ENCODE results near the gene PPP2R5E. TPM values are rescaled to one million over a fixed set of nuclear protein-coding genes. Genes with fewer than 3 reads are reported as not detected.

PPP2R5E gene
- total RNA-seq, 3 donors from 2014 or later: 23.0 to 29.9 (median 23.6) TPM

DNA sequence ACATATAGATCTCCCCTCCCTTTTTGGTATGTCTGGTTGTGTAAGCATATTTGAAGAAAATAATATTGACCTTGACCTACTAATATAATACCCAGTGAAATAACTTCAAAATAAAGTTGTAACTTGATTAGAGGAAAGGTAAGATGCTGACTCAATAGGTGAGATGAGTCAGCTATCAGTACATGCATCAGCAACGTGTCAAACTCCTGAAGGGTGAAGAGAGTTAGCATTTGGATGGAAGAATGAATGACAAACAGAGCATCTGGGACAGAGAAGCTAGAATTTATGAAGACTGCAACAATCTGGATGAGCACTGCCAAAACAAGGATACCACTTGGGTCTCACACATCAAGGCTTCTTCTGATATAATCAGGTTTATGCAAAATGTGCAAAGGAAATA is 74.9 kb downstream of the PPP2R5E start:
- Histone ChIP-seq H3K27ac (no peak overlapping the region), H3K4me3 (no peak overlapping the region), H3K9me3 (no peaks in the 10 kb centered on the region), H3K4me1 (peaks cover 0 to 5% of the 10 kb centered on the region in 2 donors), H3K36me3 (no peaks in the 10 kb centered on the region), H3K27me3 (no peaks in the 10 kb centered on the region)
- no peak for TF ChIP-seq POLR2A (IDR thresholded peaks at IDR 0.05)
- TF ChIP-seq, protein P1, sequence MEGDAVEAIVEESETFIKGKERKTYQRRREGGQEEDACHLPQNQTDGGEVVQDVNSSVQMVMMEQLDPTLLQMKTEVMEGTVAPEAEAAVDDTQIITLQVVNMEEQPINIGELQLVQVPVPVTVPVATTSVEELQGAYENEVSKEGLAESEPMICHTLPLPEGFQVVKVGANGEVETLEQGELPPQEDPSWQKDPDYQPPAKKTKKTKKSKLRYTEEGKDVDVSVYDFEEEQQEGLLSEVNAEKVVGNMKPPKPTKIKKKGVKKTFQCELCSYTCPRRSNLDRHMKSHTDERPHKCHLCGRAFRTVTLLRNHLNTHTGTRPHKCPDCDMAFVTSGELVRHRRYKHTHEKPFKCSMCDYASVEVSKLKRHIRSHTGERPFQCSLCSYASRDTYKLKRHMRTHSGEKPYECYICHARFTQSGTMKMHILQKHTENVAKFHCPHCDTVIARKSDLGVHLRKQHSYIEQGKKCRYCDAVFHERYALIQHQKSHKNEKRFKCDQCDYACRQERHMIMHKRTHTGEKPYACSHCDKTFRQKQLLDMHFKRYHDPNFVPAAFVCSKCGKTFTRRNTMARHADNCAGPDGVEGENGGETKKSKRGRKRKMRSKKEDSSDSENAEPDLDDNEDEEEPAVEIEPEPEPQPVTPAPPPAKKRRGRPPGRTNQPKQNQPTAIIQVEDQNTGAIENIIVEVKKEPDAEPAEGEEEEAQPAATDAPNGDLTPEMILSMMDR (IDR thresholded peaks at IDR 0.05): no peak
- no peak for TF ChIP-seq POLR2AphosphoS5 (IDR thresholded peaks at IDR 0.05)
- intact Hi-C loops (cut with DNase I; ENCODE audit: low total_unique reads): no loop called here
- no peak for DNase-seq (ENCODE audit: low spot score in 2 of 2)

DNA sequence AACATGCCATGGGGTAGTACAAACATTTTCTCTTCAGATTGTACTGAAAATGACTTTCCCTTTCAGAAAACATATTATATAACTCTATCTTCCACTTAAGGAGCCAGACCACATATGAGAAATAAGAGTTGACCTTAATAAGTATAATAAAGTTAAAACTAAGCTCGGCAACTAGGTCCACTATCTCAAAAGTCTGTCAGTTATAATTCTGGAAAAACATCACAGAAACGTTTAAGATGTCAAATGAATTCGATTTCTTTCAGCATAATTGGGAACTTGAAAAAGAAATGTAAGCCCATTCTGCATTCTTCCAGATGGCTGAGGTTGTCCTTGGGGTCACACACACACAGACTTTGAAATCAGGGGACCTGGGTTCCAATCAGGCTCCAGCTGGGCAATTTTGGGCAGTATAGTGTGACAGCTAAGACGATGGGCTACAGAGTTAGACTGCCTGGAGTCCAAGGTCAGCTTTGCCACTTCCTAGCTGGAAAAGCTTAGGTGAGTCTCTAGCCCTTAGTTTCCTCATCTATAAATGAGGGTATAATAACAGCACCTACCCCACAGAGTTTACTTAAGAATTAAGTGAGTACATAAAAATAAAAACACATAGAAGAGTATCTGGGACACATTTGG is 75.6 kb downstream of the PPP2R5E start:
- intact Hi-C loops (cut with DNase I; ENCODE audit: low total_unique reads): no loop called here
- no peak for DNase-seq (ENCODE audit: low spot score in 2 of 2)
- Histone ChIP-seq H3K4me3 (no peak overlapping the region), H3K27me3 (no peaks in the 10 kb centered on the region), H3K36me3 (no peaks in the 10 kb centered on the region), H3K4me1 (peaks cover 0 to 5% of the 10 kb centered on the region in 2 donors), H3K9me3 (no peaks in the 10 kb centered on the region), H3K27ac (no peak overlapping the region)
- TF ChIP-seq POLR2AphosphoS5 (IDR thresholded peaks at IDR 0.05) (no peak), POLR2A (IDR thresholded peaks at IDR 0.05) (no peak)
- TF ChIP-seq, protein P1 (IDR thresholded peaks at IDR 0.05): no peak

DNA sequence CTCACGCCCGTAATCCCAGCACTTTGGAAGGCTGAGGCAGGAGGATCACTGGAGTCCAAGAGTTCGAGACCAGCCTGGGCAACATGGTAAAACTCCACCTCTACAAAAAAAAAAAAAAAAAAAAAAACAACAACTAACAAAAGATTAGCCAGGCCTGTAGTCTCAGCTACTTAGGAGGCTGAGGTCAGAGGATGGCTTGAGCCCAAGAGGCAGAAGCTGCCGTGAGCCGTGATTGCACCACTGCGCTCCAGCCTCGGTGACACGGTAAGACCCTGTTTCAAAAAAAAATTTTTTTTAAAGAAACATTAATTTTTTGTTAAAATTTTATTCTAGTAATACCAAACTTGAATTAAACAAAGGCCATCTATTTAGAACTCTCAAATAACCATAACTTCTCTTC is 77.8 kb downstream of the PPP2R5E start:
- Histone ChIP-seq H3K4me3 (no peak overlapping the region), H3K9me3 (no peaks in the 10 kb centered on the region), H3K27me3 (no peaks in the 10 kb centered on the region), H3K36me3 (no peaks in the 10 kb centered on the region), H3K4me1 (no peaks in the 10 kb centered on the region), H3K27ac (no peak overlapping the region)
- DNase-seq (ENCODE audit: low spot score in 2 of 2): no peak
- intact Hi-C loops (cut with DNase I; ENCODE audit: low total_unique reads): no loop called here
- TF ChIP-seq POLR2A (IDR thresholded peaks at IDR 0.05): no peak
- TF ChIP-seq, protein P1 (IDR thresholded peaks at IDR 0.05): no peak
- no peak for TF ChIP-seq POLR2AphosphoS5 (IDR thresholded peaks at IDR 0.05)

DNA sequence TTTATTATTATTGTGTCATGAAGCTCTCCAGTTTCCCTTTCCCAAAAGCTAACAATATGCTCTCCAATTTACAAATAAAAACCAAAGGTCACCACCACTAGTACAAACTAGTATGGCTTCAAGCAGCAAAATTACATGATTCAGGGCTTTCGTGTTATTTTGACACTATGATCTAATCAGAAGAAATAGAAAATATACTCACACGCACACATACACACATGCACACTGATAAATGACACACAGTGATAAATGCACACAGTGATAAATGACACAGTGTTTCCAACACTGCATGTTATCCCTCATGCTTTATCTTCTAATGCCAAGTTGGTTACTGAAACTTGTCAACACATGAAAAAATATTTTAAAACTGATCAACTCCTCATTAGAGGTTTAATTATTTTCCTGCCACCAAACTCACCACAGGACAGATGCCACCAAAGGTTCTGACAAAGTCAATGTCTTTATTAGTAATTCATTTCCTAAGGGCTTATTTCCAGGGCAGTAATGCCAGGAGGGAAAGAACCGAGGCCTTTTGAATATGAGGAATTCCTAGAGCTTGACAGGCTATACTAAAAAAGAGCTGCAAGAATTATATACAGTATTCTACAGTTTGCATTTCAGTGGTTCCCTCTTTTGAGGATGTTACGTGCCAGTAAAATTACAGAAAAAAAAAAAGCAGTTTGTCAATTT is 82.4 kb downstream of the PPP2R5E start:
- DNase-seq (ENCODE audit: low spot score in 2 of 2): no peak
- intact Hi-C loops (cut with DNase I; ENCODE audit: low total_unique reads): no loop called here
- Histone ChIP-seq H3K4me1 (no peaks in the 10 kb centered on the region), H3K9me3 (no peaks in the 10 kb centered on the region), H3K4me3 (no peak overlapping the region), H3K27ac (no peak overlapping the region), H3K27me3 (no peaks in the 10 kb centered on the region), H3K36me3 (no peaks in the 10 kb centered on the region)
- TF ChIP-seq, protein P1 (IDR thresholded peaks at IDR 0.05): no peak
- TF ChIP-seq POLR2A (IDR thresholded peaks at IDR 0.05) (no peak), POLR2AphosphoS5 (IDR thresholded peaks at IDR 0.05) (no peak)

DNA sequence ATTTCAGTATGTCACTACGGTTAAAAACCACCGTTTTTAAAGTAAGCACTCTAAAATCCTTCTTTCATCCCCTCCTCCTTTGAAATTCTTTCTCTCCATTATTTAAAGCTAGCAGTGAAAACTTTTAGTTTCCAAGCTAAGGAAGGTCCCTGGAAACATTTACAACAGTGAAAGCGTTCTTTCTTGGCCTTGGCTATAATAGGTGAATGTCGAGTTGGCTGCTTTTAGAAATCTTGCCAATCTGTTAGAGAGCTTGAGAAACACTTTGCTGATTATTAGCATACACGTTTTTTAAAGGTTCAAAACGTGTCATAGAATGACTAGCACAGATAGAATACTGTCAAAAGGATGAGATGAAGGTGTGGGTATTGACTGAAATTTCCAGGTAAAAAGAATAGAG is 83.4 kb downstream of the PPP2R5E start:
- Histone ChIP-seq H3K27ac (no peak overlapping the region), H3K36me3 (no peaks in the 10 kb centered on the region), H3K9me3 (no peaks in the 10 kb centered on the region), H3K4me1 (no peaks in the 10 kb centered on the region), H3K27me3 (no peaks in the 10 kb centered on the region), H3K4me3 (no peak overlapping the region)
- DNase-seq (ENCODE audit: low spot score in 2 of 2): no peak
- intact Hi-C loops (cut with DNase I; ENCODE audit: low total_unique reads): loop anchor here (10.0 kb wide), 1 partner anchor 1955 kb away; no protein-coding TSS in a partner anchor
- TF ChIP-seq POLR2AphosphoS5 (IDR thresholded peaks at IDR 0.05): no peak
- TF ChIP-seq POLR2A (IDR thresholded peaks at IDR 0.05): no peak
- TF ChIP-seq, protein P1 (IDR thresholded peaks at IDR 0.05): no peak

All from breast epithelium (tissue), 4 donors.